ENCODE data around the gene CNTF. TPM values are rescaled to one million over a fixed set of nuclear protein-coding genes. Genes with fewer than 3 reads are reported as not detected.
"Not testable (repeated sequence)": the region's sequence is repeated elsewhere in the genome, so short reads cannot be mapped to it uniquely, and the experiment has no call there.

Gene CNTF, protein sequence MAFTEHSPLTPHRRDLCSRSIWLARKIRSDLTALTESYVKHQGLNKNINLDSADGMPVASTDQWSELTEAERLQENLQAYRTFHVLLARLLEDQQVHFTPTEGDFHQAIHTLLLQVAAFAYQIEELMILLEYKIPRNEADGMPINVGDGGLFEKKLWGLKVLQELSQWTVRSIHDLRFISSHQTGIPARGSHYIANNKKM
- total RNA-seq (2021) (5.1 and 5.5 TPM in 2 replicates), Bru-seq, nascent RNA (percentile 96 among the genes with signal in this experiment), BruChase-seq, experiment 1, labeled RNA remaining after a 2-hour chase (percentile 94 among the genes with signal in this experiment), BruChase-seq, experiment 2, labeled RNA remaining after a 6-hour chase (percentile 95 among the genes with signal in this experiment)
- long read RNA-seq = 0 reads

DNA sequence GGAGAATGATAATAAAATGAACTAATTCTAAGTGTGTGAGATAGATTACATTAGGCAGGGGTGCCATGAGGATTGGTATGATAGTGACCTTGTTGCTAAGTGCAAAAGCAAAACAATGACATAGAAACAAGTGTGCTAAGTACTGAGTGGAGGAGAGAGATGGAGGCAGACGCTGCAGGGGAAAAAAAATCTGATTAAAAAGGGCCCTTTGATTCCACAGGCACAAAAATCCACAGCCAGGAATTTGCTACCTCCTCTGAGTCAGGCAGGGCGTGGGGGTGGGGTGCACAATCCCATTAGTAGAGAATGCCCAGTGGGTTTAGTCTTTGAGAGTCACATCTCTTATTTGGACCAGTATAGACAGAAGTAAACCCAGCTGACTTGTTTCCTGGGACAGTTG lies at the start of gene CNTF:
Gene CNTF, plus strand, starts transcription at position 322 of the 400 bp plus-strand sequence. CDS start 88 bp downstream, outside the sequence.
- TF ChIP-seq EZH2 (IDR thresholded peaks at IDR 0.05; ENCODE audit: borderline replicate concordance, low read depth, low read length, poor library complexity, severe bottlenecking) = no peak
- TF ChIP-seq, protein P1, sequence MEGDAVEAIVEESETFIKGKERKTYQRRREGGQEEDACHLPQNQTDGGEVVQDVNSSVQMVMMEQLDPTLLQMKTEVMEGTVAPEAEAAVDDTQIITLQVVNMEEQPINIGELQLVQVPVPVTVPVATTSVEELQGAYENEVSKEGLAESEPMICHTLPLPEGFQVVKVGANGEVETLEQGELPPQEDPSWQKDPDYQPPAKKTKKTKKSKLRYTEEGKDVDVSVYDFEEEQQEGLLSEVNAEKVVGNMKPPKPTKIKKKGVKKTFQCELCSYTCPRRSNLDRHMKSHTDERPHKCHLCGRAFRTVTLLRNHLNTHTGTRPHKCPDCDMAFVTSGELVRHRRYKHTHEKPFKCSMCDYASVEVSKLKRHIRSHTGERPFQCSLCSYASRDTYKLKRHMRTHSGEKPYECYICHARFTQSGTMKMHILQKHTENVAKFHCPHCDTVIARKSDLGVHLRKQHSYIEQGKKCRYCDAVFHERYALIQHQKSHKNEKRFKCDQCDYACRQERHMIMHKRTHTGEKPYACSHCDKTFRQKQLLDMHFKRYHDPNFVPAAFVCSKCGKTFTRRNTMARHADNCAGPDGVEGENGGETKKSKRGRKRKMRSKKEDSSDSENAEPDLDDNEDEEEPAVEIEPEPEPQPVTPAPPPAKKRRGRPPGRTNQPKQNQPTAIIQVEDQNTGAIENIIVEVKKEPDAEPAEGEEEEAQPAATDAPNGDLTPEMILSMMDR (conservative IDR thresholded peaks at IDR 0.05; ENCODE audit: low read depth, low read length) = no peak
- Histone ChIP-seq H3K27ac (ENCODE audit: low read depth, low read length, poor library complexity, severe bottlenecking) (no peak within 1 kb of the TSS), H3K27me3 (replicated peaks; ENCODE audit: insufficient read depth, low read depth, low read length, poor library complexity) (no peaks in the 10 kb centered on the region), H3K4me1 (ENCODE audit: insufficient read depth, low read length, poor library complexity, severe bottlenecking) (peaks cover 13% of the 10 kb centered on the region), H3K9me3 (ENCODE audit: low read depth, low read length, poor library complexity, severe bottlenecking) (no peaks in the 10 kb centered on the region), H3K36me3 (ENCODE audit: insufficient read depth, low read length, poor library complexity, severe bottlenecking) (peaks cover 78% of the 10 kb centered on the region), H3K4me3 (ENCODE audit: low read depth, low read length, poor library complexity, severe bottlenecking) (no peak within 1 kb of the TSS)
- intact Hi-C loops (cut with micrococcal nuclease; ENCODE audit: unreplicated experiment) = no loop called here
- ChIA-PET CTCF (no interaction called here), POLR2A (ENCODE audit: low non-redundant PET) (no interaction called here)
- DNase-seq (ENCODE audit: low spot score) = peak; percentile 17
- BruUV-seq (replicated peaks) = no TSS peak

DNA sequence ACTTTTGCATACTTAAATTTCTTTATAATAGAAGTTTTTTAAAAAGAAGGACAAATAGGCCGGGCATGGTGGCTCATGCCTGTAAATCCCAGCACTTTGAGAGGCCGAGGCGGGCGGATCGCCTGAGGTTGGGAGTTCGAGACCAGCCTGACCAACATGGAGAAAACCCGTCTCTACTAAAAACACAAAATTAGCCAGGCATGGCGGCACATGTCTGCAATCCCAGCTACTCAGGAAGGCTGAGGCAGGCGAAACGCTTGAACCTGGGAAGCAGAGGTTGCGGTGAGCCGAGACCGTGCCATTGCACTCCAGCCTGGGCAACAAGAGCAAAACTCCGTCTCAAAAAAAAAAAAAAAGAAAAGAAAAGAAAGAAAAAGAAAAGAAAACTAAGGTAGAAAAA lies 49.6 kb upstream of the CNTF start:
- intact Hi-C loops (cut with micrococcal nuclease; ENCODE audit: unreplicated experiment) = loop anchor here (10.0 kb wide), 4 partner anchors 332 to 1248 kb away; partner anchors contain the start of genes TNKS1BP1 and YPEL4
- H3K27me3 ChIP-seq (replicated peaks; ENCODE audit: insufficient read depth, low read depth, low read length, poor library complexity) = not testable (repeated sequence)

DNA sequence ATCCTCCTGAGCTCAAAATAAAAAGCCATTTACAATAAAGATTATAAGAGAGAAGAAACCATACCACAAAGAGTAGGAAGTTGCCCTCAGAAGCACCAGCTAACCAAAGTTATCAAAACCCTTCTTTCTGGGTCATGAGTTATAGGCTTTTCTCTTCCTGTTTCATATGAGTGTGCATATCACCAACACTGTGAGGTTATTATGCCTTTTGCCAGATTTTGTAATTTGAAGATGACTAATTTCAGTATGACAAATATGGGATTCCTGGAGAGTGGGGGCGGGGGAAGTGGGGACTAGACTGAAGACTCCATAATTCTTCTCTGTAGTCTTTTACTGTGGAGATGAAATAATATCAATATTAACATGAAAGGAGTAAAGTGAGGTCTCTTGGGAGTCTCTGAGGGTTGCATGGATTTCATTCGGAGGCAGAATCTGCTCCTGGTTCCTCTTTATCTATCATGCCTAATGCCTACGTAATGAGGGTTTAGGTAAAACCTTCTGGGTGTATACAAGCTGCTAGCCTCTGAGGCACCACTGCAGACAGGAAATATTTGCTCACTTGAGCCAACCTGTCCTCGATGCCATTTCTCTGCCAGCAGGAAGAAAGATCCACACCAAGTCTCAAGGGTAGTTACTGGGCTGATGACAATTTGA lies 48.9 kb upstream of the CNTF start:
- Histone ChIP-seq H3K36me3 (ENCODE audit: insufficient read depth, low read length, poor library complexity, severe bottlenecking) (no peaks in the 10 kb centered on the region), H3K9me3 (ENCODE audit: low read depth, low read length, poor library complexity, severe bottlenecking) (no peaks in the 10 kb centered on the region), H3K4me1 (ENCODE audit: insufficient read depth, low read length, poor library complexity, severe bottlenecking) (peaks cover 19% of the 10 kb centered on the region), H3K27me3 (replicated peaks; ENCODE audit: insufficient read depth, low read depth, low read length, poor library complexity) (no peaks in the 10 kb centered on the region), H3K4me3 (ENCODE audit: low read depth, low read length, poor library complexity, severe bottlenecking) (no peak overlapping the region), H3K27ac (ENCODE audit: low read depth, low read length, poor library complexity, severe bottlenecking) (peak overlapping the region; percentile 58)
- POLR2A ChIA-PET (ENCODE audit: low non-redundant PET) = interaction anchor here (0.8 kb wide), 1 partner anchor 1026 kb away, joined by 7 read pairs; no protein-coding TSS in a partner anchor
- CTCF ChIA-PET = no interaction called here
- BruUV-seq (replicated peaks) = no TSS peak
- peak; percentile 68 for DNase-seq (ENCODE audit: low spot score)
- intact Hi-C loops (cut with micrococcal nuclease; ENCODE audit: unreplicated experiment) = loop anchor here (10.0 kb wide), 4 partner anchors 331 to 1249 kb away; partner anchors contain the start of genes TNKS1BP1 and YPEL4
- no peak for TF ChIP-seq EZH2 (IDR thresholded peaks at IDR 0.05; ENCODE audit: borderline replicate concordance, low read depth, low read length, poor library complexity, severe bottlenecking)
- TF ChIP-seq, protein P1 (conservative IDR thresholded peaks at IDR 0.05; ENCODE audit: low read depth, low read length) = no peak

More for the DNA sequence above, 49.6 kb upstream of the CNTF start:
- CTCF ChIA-PET; H3K4me3 ChIP-seq (ENCODE audit: low read depth, low read length, poor library complexity, severe bottlenecking); H3K36me3 ChIP-seq (ENCODE audit: insufficient read depth, low read length, poor library complexity, severe bottlenecking); DNase-seq (ENCODE audit: low spot score); BruUV-seq (replicated peaks); H3K9me3 ChIP-seq (ENCODE audit: low read depth, low read length, poor library complexity, severe bottlenecking): not testable (repeated sequence)
- Histone ChIP-seq H3K27ac (ENCODE audit: low read depth, low read length, poor library complexity, severe bottlenecking) (peak overlapping the region; percentile 58), H3K4me1 (ENCODE audit: insufficient read depth, low read length, poor library complexity, severe bottlenecking) (peaks cover 19% of the 10 kb centered on the region)
- POLR2A ChIA-PET (ENCODE audit: low non-redundant PET) = interaction anchor here (0.8 kb wide), 1 partner anchor 1025 kb away, joined by 7 read pairs; no protein-coding TSS in a partner anchor

All from A673 (cell line).